Transverse colon (tissue), 4 donors: Measurements from ENCODE around the gene TH. TPM values are rescaled to one million over a fixed set of nuclear protein-coding genes. Genes with fewer than 3 reads are reported as not detected.
"Not testable (repeated sequence)": the region's sequence is repeated elsewhere in the genome, so short reads cannot be mapped to it uniquely, and the experiment has no call there.

ENCODE experiments used
- DNase-seq: peaks from one replicate; pipeline ENCODE4 v3.0.0-alpha.2; 2019
- H3K27ac ChIP-seq, 4 donors: fragments of 200-600 bp; sonication (generic); 2 replicates each; pipeline ENCODE4 v1.5.1; 2016 to 2018; ENCODE audit warnings: inconsistent platforms in 4 of 4
- H3K27me3 ChIP-seq: fragments of 200-600 bp; sonication (generic); 2 replicates; pipeline ENCODE4 v1.5.1; 2017; ENCODE audit warnings: inconsistent platforms
- H3K36me3 ChIP-seq, 4 donors: fragments of 200-600 bp; sonication (generic); 2 replicates each; pipeline ENCODE4 v1.5.1; 2017 to 2019; ENCODE audit warnings: inconsistent platforms in 4 of 4
- H3K4me1 ChIP-seq, 4 donors: fragments of 200-600 bp; sonication (generic); 2 replicates each; pipeline ENCODE4 v1.5.1; 2017 to 2020; ENCODE audit warnings: inconsistent platforms in 4 of 4
- H3K4me3 ChIP-seq, 4 donors: fragments of 200-600 bp; sonication (generic); 1 replicate in 1 of 4; 2 replicates in 3 of 4; pipeline versions ENCODE4 v1.5.1 to v1.6.1; 2017 to 2019; ENCODE audit warnings: inconsistent platforms in 4 of 4
- H3K9me3 ChIP-seq, 2 donors: fragments of 200-600 bp; sonication (generic); 2 replicates each; pipeline ENCODE4 v1.5.1; 2017 to 2019; ENCODE audit warnings: inconsistent platforms in 2 of 2
- EP300 ChIP-seq: sonication (generic); formaldehyde crosslinking; IDR thresholded peaks from one replicate; pipeline ENCODE4 v1.6.1; 2017; ENCODE audit warnings: antibody characterized with exemption, low read depth
- POLR2A ChIP-seq: fragments of 450-650 bp; IDR thresholded peaks from one replicate; pipeline ENCODE4 v1.6.1; 2016; ENCODE audit warnings: antibody characterized with exemption, mild to moderate bottlenecking, moderate library complexity
- POLR2AphosphoS5 ChIP-seq, 3 donors: sonication (generic); formaldehyde crosslinking; IDR thresholded peaks; one replicate each; pipeline ENCODE4 v1.6.1; 2016; ENCODE audit warnings: antibody characterized with exemption in 3 of 3
- WGBS, 2 donors: methylation state at CpG; one replicate each; pipeline ENCODE4 v1.1.5; 2018; ENCODE audit warnings: low coverage in 1 of 2; 5-methylcytosine and 5-hydroxymethylcytosine counted together
- in situ Hi-C, 4 donors: fragments of 200-750 bp; cut with MboI; loops; one replicate each; pipeline versions ENCODE4 v1.15.0 to v1.15.1; 2017; ENCODE audit warnings: low sequenced_read_pairs in 3 of 4, low pct_ligation_motif_present in 1 of 4, low pct_unique_long_range_greater_than_20kb in 1 of 4
- intact Hi-C: fragments of 100-400 bp; cut with DNase I; formaldehyde crosslinking; loops from one replicate; pipeline ENCODE4 v1.15.1; 2023; ENCODE audit warnings: low total_unique reads
- total RNA-seq, 4 donors: library from RNA; depleted of rRNA; stranded (reverse); fragments of >200 nt; gene quantifications; one replicate each; pipeline ENCODE4 v1.1.0, GENCODE V29; 2016
- TF ChIP-seq, protein P1 (sequence below), 5 experiments: fragments of 200-600 bp in 3 of 5; fragments of 450-650 bp in 2 of 5; sonication (generic) in 3 of 5; IDR thresholded peaks; 1 replicate in 2 of 5; 2 replicates in 3 of 5; pipeline ENCODE4 v1.5.1; 2016 to 2017; ENCODE audit warnings: antibody characterized with exemption in 5 of 5, inconsistent platforms in 3 of 5, mild to moderate bottlenecking in 2 of 5, moderate library complexity in 1 of 5

TH gene
- total RNA-seq, 4 donors from 2014 or later = not detected

DNA sequence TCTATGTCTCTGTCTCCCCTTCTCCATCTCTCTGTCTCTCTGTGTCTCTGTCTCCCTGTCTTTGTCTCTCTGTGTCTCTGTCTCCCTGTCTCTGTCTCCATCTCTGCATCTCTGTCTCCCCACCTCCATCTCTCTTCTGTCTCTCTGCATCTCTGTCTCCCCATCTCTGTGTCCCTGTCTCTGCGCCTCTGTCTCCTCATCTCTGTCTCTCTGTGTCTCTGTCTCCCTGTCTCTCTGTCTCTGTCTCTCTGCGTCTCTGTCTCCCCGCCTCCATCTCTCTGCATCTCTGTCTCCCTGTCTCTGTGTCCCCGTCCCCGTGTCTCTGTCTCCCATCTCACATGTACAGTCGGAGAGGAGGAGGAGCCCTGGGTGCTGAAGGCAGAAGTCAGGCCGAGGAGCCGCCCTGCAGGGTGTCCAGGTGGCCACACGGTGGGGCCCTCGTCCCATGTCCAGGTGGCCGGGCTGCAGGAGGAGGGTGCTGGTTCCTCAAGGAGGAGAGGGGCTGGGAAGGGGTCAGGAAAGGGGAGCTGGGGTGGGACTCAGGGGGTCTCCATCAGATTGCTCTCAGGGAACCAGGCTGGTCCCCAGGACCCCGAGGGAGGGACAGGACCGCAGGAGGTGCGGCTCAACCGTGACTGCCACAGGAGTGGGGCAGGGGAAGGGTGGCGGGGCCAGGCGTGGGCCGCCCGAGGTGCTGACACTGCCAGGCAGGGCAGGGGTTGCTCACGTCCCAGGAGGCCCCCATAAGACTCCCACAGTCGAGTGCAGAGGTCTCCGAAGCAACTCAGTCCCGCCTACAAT lies 25.6 kb upstream of the TH start:
- H3K4me1 ChIP-seq = peaks cover 0 to 7% (median 5%) of the 10 kb centered on the region in 4 donors
- no peaks in the 10 kb centered on the region for H3K9me3 ChIP-seq
- no peaks in the 10 kb centered on the region for H3K36me3 ChIP-seq
- intact Hi-C loops (loop anchor here (1.0 to 10.0 kb wide), 3 partner anchors 100 to 328 kb away; no protein-coding TSS in a partner anchor), in situ Hi-C loops (loop anchor here in 2 of 4 donors (10.0 to 25.0 kb wide), 4 partner anchors 90 to 228 kb away; partner anchors contain the start of gene TSSC4 (in 1 of the 2))
- TF ChIP-seq, protein P1, sequence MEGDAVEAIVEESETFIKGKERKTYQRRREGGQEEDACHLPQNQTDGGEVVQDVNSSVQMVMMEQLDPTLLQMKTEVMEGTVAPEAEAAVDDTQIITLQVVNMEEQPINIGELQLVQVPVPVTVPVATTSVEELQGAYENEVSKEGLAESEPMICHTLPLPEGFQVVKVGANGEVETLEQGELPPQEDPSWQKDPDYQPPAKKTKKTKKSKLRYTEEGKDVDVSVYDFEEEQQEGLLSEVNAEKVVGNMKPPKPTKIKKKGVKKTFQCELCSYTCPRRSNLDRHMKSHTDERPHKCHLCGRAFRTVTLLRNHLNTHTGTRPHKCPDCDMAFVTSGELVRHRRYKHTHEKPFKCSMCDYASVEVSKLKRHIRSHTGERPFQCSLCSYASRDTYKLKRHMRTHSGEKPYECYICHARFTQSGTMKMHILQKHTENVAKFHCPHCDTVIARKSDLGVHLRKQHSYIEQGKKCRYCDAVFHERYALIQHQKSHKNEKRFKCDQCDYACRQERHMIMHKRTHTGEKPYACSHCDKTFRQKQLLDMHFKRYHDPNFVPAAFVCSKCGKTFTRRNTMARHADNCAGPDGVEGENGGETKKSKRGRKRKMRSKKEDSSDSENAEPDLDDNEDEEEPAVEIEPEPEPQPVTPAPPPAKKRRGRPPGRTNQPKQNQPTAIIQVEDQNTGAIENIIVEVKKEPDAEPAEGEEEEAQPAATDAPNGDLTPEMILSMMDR (IDR thresholded peaks at IDR 0.05) = peak; percentile 83 to 93 (median 90)
- no peak for TF ChIP-seq POLR2A
- peaks cover 10% of the 10 kb centered on the region for H3K27me3 ChIP-seq
- DNase-seq = peak; percentile 83
- WGBS, 2 donors = 10 to 19% methylated on average over 3 to 13 of the region's 23 CpGs
- H3K27ac ChIP-seq = no peak overlapping the region
- H3K4me3 ChIP-seq = no peak overlapping the region

- H3K9me3 ChIP-seq = no peaks in the 10 kb centered on the region
- intact Hi-C loops = loop anchor here (5.0 to 10.0 kb wide), 2 partner anchors 102 to 329 kb away; no protein-coding TSS in a partner anchor
- H3K4me1 ChIP-seq = peaks cover 0 to 3% (median 0%) of the 10 kb centered on the region in 4 donors
- no peak for DNase-seq
- no peak overlapping the region for H3K4me3 ChIP-seq
- in situ Hi-C loops = loop anchor here in 2 of 4 donors (10.0 to 25.0 kb wide), 4 partner anchors 92 to 229 kb away; partner anchors contain the start of gene TSSC4 (in 1 of the 2)
- 64 to 82% methylated on average over 2 to 6 of the region's 7 CpGs for WGBS, 2 donors
- H3K27me3 ChIP-seq = peaks cover 18% of the 10 kb centered on the region
- no peaks in the 10 kb centered on the region for H3K36me3 ChIP-seq
- TF ChIP-seq POLR2A (no peak), POLR2AphosphoS5 (IDR thresholded peaks at IDR 0.05) (no peak), EP300 (no peak)
- TF ChIP-seq, protein P1 (IDR thresholded peaks at IDR 0.05) = no peak
- no peak overlapping the region for H3K27ac ChIP-seq
Measured at GRCh38 chr11:2195756-2196088, 24.1 kb upstream of the TH start.

DNA sequence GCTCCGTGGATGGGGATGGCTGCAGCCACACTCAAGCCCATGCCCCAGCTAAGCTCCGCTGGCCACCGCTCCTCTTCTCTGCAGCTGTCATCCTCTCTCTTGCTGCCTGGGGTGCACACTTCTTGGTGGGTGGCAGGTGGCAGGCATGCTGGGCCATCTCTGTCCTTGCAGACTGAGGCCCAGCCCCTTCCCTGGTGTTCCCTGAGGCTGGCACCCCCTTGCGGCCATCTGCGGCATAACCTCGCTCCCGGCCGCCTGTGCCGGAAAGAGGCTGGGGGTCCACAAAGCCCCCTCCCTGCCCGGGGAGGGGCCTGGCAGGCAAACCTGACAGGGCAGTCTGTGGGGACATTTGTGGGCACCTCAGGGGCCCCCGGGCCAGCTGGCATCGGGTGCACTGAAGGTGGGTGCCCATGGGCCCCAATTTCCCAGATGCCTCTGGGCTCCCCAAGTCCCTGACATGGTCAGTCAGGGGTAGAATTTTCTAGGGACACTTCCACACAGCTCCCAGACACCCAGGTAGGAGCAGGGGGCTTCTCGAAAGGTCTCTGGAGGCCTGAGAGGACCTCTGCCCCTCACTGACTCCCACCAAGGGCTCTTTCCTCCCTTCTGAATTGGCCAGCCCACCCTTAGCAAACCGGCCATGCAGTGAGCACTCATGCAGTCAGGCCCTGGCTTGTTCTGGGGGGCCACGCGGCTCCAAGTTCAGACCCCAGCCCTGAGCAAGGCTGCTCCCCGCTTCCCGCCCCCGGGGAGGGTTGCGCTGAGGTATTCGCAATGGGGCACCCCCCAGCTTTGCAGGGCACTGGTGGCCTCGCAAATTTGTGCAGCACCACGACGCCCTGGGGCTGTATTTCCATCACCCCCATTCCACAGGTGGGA lies 23.5 kb upstream of the TH start:
- H3K4me3 ChIP-seq = no peak overlapping the region
- no peak overlapping the region for H3K27ac ChIP-seq
- WGBS, 2 donors = 0 to 57% methylated on average over 2 to 21 of the region's 24 CpGs
- intact Hi-C loops = loop anchor here (5.0 to 10.0 kb wide), 2 partner anchors 102 to 330 kb away; no protein-coding TSS in a partner anchor
- no peaks in the 10 kb centered on the region for H3K9me3 ChIP-seq
- H3K36me3 ChIP-seq = no peaks in the 10 kb centered on the region
- peaks cover 0 to 3% (median 0%) of the 10 kb centered on the region in 4 donors for H3K4me1 ChIP-seq
- in situ Hi-C loops = loop anchor here in 2 of 4 donors (10.0 to 25.0 kb wide), 4 partner anchors 92 to 230 kb away; partner anchors contain the start of gene TSSC4 (in 1 of the 2)
- TF ChIP-seq EP300 (no peak), POLR2AphosphoS5 (IDR thresholded peaks at IDR 0.05) (no peak), POLR2A (no peak)
- TF ChIP-seq, protein P1 (IDR thresholded peaks at IDR 0.05) = peak; percentile 72 to 89 (median 86)
- DNase-seq = peak; percentile 34
- H3K27me3 ChIP-seq = peaks cover 24% of the 10 kb centered on the region

DNA sequence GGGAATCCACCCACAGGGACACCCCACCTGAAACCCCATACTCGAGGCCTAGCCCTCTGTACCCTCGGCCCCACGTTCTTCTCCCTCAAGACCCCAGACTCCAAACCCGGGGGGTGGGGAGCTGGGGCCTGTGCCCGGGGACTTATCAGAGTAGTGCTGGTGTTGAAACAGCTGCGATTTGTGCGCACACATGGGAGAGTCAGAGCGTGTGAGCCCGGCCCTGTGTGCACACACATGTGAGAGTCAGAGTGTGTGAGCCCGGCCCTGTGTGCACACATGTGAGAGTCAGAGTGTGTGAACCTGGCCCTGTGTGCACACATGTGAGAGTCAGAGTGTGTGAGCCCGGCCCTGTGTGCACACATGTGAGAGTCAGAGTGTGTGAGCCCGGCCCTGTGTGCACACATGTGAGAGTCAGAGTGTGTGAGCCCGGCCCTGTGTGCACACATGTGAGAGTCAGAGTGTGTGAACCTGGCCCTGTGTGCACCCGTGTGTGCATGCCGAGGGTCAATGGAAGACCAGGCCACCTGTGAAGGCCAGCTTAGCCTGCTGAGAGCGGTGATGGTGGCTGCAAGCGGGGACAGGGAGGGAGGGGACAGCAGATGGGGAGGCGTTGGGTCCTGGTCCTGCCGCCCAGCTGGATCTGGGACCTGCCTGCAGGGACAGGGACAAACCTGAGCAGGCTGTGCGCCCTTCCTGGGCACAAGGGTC lies 22.4 kb upstream of the TH start:
- not testable (repeated sequence) for H3K4me3 ChIP-seq, DNase-seq, H3K36me3 ChIP-seq, H3K4me1 ChIP-seq, H3K9me3 ChIP-seq, H3K27ac ChIP-seq
- H3K27me3 ChIP-seq = peaks cover 27% of the 10 kb centered on the region
- in situ Hi-C loops (loop anchor here in 2 of 4 donors (10.0 to 25.0 kb wide), 4 partner anchors 93 to 231 kb away; partner anchors contain the start of gene TSSC4 (in 1 of the 2)), intact Hi-C loops (loop anchor here (10.0 kb wide), 1 partner anchor 331 kb away; no protein-coding TSS in a partner anchor)
- 54% methylated on average over 13 of the region's 20 CpGs; no CpG with 5 or more reads in 1 of the 2 donors for WGBS, 2 donors
